GM23338 (cell line): ENCODE data around the gene HAL. TPM values are rescaled to one million over a fixed set of nuclear protein-coding genes. Genes with fewer than 3 reads are reported as not detected.

Experiments used
- ATAC-seq: fragments of 200-7000 bp; cut with Tn5 transposase; 3 replicates; pipeline ENCODE4 v1.9.1; 2020
- DNase-seq: peaks from one replicate; pipeline ENCODE4 v3.0.0-alpha.2; 2015; ENCODE audit warnings: low spot score
- H2AFZ ChIP-seq: fragments of 200-600 bp; sonication (generic); 2 replicates; pipeline ENCODE4 v1.8.0; 2016; ENCODE audit warnings: antibody characterized with exemption, mild to moderate bottlenecking, moderate library complexity
- H3F3A ChIP-seq: fragments of 200-600 bp; sonication (generic); replicated peaks from 2 replicates; pipeline ENCODE4 v1.8.0; 2017; ENCODE audit warnings: antibody characterized with exemption, mixed run types, low read depth
- H3K27ac ChIP-seq: fragments of 200-600 bp; sonication (generic); 2 replicates; pipeline ENCODE4 v1.6.1; 2016; ENCODE audit warnings: low read depth
- H3K27me3 ChIP-seq: fragments of 200-600 bp; sonication (generic); 2 replicates; pipeline ENCODE4 v1.8.0; 2016; ENCODE audit warnings: mild to moderate bottlenecking, mixed run types, moderate library complexity; ENCODE audit not compliant: insufficient read depth
- H3K36me3 ChIP-seq: fragments of 200-600 bp; sonication (generic); 2 replicates; pipeline ENCODE4 v1.8.0; 2016; ENCODE audit warnings: mild to moderate bottlenecking; ENCODE audit not compliant: insufficient read depth
- H3K4me1 ChIP-seq: fragments of 200-600 bp; sonication (generic); 2 replicates; pipeline ENCODE4 v1.8.0; 2016; ENCODE audit warnings: mild to moderate bottlenecking, moderate library complexity; ENCODE audit not compliant: insufficient read depth
- H3K4me2 ChIP-seq: fragments of 200-600 bp; sonication (generic); 2 replicates; pipeline ENCODE4 v1.7.1; 2017; ENCODE audit warnings: mixed run types
- H3K4me3 ChIP-seq: fragments of 200-600 bp; sonication (generic); 2 replicates; pipeline ENCODE4 v1.6.1; 2016; ENCODE audit warnings: mixed run types
- H3K79me2 ChIP-seq: fragments of 200-600 bp; sonication (generic); replicated peaks from 2 replicates; pipeline ENCODE4 v1.8.0; 2017; ENCODE audit warnings: mild to moderate bottlenecking; ENCODE audit not compliant: insufficient read depth
- H3K9me2 ChIP-seq: fragments of 200-600 bp; sonication (generic); 2 replicates; pipeline ENCODE4 v1.8.0; 2017; ENCODE audit not compliant: insufficient read depth
- H4K20me1 ChIP-seq: fragments of 200-600 bp; sonication (generic); replicated peaks from 2 replicates; pipeline ENCODE4 v1.8.0; 2017; ENCODE audit warnings: mild to moderate bottlenecking; ENCODE audit not compliant: insufficient read depth
- H3K27ac Mint-ChIP-seq: 2 replicates; pipeline ENCODE4 v1.8.0; 2020; ENCODE audit warnings: inconsistent platforms, mild to moderate bottlenecking, moderate library complexity, mixed read lengths
- H3K27me3 Mint-ChIP-seq: 3 replicates; pipeline ENCODE4 v1.8.0; 2022; ENCODE audit warnings: low read depth, mild to moderate bottlenecking, moderate library complexity, mixed read lengths, inconsistent platforms; ENCODE audit not compliant: insufficient read depth, poor library complexity
- H3K36me3 Mint-ChIP-seq: 3 replicates; pipeline ENCODE4 v1.8.0; 2021; ENCODE audit warnings: low read depth, mild to moderate bottlenecking, inconsistent platforms, moderate library complexity, mixed read lengths
- H3K4me1 Mint-ChIP-seq: 3 replicates; pipeline ENCODE4 v1.8.0; 2020; ENCODE audit warnings: mild to moderate bottlenecking, inconsistent platforms, mixed read lengths
- H3K4me3 Mint-ChIP-seq: 3 replicates; pipeline ENCODE4 v1.8.0; 2021; ENCODE audit warnings: moderate library complexity, mild to moderate bottlenecking, inconsistent platforms, mixed read lengths
- H3K9me3 Mint-ChIP-seq: 3 replicates; pipeline ENCODE4 v1.8.0; 2020; ENCODE audit warnings: moderate library complexity, mild to moderate bottlenecking, inconsistent platforms, mixed read lengths
- CREB1 ChIP-seq: fragments of 250-450 bp; sonication (Bioruptor Pico); IDR thresholded peaks from 2 replicates; pipeline ENCODE4 v1.5.0; 2020; ENCODE audit warnings: low read depth, mild to moderate bottlenecking, moderate library complexity
- ETS1 ChIP-seq: IDR thresholded peaks from 2 replicates; pipeline ENCODE4 v1.6.1; 2016; ENCODE audit warnings: antibody characterized with exemption
- EZH2 ChIP-seq: fragments of 200-600 bp; sonication (generic); IDR thresholded peaks from one replicate; pipeline ENCODE4 v1.8.0; 2017; ENCODE audit warnings: antibody characterized with exemption, mild to moderate bottlenecking, low read depth; ENCODE audit not compliant: unreplicated experiment
- EZH2phosphoT487 ChIP-seq: fragments of 200-600 bp; sonication (generic); IDR thresholded peaks from one replicate; pipeline ENCODE4 v1.8.1; 2018; ENCODE audit warnings: antibody characterized with exemption; ENCODE audit not compliant: unreplicated experiment
- JUNB ChIP-seq: IDR thresholded peaks from one replicate; pipeline ENCODE4 v1.6.1; 2016; ENCODE audit warnings: antibody characterized with exemption; ENCODE audit not compliant: unreplicated experiment
- NANOG ChIP-seq: IDR thresholded peaks from 2 replicates; pipeline ENCODE4 v1.6.1; 2016; ENCODE audit warnings: antibody characterized with exemption, borderline replicate concordance
- POLR2AphosphoS5 ChIP-seq: IDR thresholded peaks from 2 replicates; pipeline ENCODE4 v1.6.1; 2016; ENCODE audit warnings: antibody characterized with exemption, low read depth
- STAT1 ChIP-seq: IDR thresholded peaks from one replicate; pipeline ENCODE4 v1.6.1; 2016; ENCODE audit warnings: antibody characterized with exemption; ENCODE audit not compliant: unreplicated experiment
- ZNF114 ChIP-seq: fragments of 250-450 bp; sonication (Bioruptor Pico); IDR thresholded peaks from 2 replicates; pipeline ENCODE4 v1.5.0; 2020; ENCODE audit warnings: mild to moderate bottlenecking, moderate library complexity
- ZNF331 ChIP-seq: fragments of 250-450 bp; sonication (Bioruptor Pico); IDR thresholded peaks from 2 replicates; pipeline ENCODE4 v1.5.0; 2020; ENCODE audit warnings: low read depth, mild to moderate bottlenecking, moderate library complexity
- ZNF462 ChIP-seq: fragments of 250-450 bp; sonication (Bioruptor Pico); IDR thresholded peaks from 2 replicates; pipeline ENCODE4 v1.5.0; 2020; ENCODE audit warnings: mild to moderate bottlenecking, moderate library complexity
- polyA plus RNA-seq: library from polyadenylated mRNA; unstranded; fragments of >200 nt; fragmentation: Nextera tagmentation; extraction: Ambion mirVana; gene quantifications from 2 replicates; pipeline ENCODE4 v1.2.1, GENCODE V29; 2016
- total RNA-seq: library from RNA; depleted of rRNA; stranded (reverse); fragments of >200 nt; shearing (Covaris generic); gene quantifications from 2 replicates; pipeline ENCODE4 v1.2.3, GENCODE V29; 2014
- TF ChIP-seq, protein P1 (sequence below): IDR thresholded peaks from one replicate; pipeline ENCODE4 v1.6.1; 2018; ENCODE audit warnings: antibody characterized with exemption; ENCODE audit not compliant: unreplicated experiment
- TF ChIP-seq, protein P2 (sequence below), 2 experiments: fragments of 200-600 bp in 1 of 2; sonication (generic) in 1 of 2; conservative IDR thresholded peaks; 2 replicates each; pipeline versions ENCODE4 v1.5.1 to v1.6.1; 2016 to 2017; ENCODE audit warnings: antibody characterized with exemption in 2 of 2, low read depth in 2 of 2, mild to moderate bottlenecking in 2 of 2, moderate library complexity in 1 of 2

Gene HAL
- total and polyA plus RNA-seq, 2 experiments from 2014 or later, result 0.17 to 0.24 TPM

GRCh38 chr12:95993907-95994306 is 2.2 kb downstream of the HAL start:
- no peaks in the 10 kb centered on the region for H3K79me2 ChIP-seq
- no peak overlapping the region for H3K27ac Mint-ChIP-seq
- peaks cover 5% of the 10 kb centered on the region for H3K27me3 Mint-ChIP-seq
- H3K4me1 Mint-ChIP-seq, result peaks cover 22% of the 10 kb centered on the region
- no peaks in the 10 kb centered on the region for H4K20me1 ChIP-seq
- H3K27me3 ChIP-seq, result no peaks in the 10 kb centered on the region
- no peak for DNase-seq
- H3K4me2 ChIP-seq, result no peak overlapping the region
- H3K4me1 ChIP-seq, result peaks cover 10% of the 10 kb centered on the region
- H3F3A ChIP-seq, result no peaks in the 10 kb centered on the region
- H3K36me3 ChIP-seq, result no peaks in the 10 kb centered on the region
- H3K4me3 Mint-ChIP-seq, result no peak overlapping the region; the same call in 2 of the 3 replicates
- no peak overlapping the region for H3K4me3 ChIP-seq
- H3K27ac ChIP-seq, result no peak overlapping the region
- no peaks in the 10 kb centered on the region for H3K36me3 Mint-ChIP-seq
- no peak for TF ChIP-seq ZNF114 (CRISPR knock-in tag)
- no peak for TF ChIP-seq ETS1
- TF ChIP-seq EZH2, result no peak
- no peak for TF ChIP-seq EZH2phosphoT487
- no peak for TF ChIP-seq POLR2AphosphoS5
- no peak for TF ChIP-seq ZNF462 (CRISPR knock-in tag)
- TF ChIP-seq STAT1, result no peak
- no peak for TF ChIP-seq ZNF331 (CRISPR knock-in tag)
- TF ChIP-seq, protein P1, sequence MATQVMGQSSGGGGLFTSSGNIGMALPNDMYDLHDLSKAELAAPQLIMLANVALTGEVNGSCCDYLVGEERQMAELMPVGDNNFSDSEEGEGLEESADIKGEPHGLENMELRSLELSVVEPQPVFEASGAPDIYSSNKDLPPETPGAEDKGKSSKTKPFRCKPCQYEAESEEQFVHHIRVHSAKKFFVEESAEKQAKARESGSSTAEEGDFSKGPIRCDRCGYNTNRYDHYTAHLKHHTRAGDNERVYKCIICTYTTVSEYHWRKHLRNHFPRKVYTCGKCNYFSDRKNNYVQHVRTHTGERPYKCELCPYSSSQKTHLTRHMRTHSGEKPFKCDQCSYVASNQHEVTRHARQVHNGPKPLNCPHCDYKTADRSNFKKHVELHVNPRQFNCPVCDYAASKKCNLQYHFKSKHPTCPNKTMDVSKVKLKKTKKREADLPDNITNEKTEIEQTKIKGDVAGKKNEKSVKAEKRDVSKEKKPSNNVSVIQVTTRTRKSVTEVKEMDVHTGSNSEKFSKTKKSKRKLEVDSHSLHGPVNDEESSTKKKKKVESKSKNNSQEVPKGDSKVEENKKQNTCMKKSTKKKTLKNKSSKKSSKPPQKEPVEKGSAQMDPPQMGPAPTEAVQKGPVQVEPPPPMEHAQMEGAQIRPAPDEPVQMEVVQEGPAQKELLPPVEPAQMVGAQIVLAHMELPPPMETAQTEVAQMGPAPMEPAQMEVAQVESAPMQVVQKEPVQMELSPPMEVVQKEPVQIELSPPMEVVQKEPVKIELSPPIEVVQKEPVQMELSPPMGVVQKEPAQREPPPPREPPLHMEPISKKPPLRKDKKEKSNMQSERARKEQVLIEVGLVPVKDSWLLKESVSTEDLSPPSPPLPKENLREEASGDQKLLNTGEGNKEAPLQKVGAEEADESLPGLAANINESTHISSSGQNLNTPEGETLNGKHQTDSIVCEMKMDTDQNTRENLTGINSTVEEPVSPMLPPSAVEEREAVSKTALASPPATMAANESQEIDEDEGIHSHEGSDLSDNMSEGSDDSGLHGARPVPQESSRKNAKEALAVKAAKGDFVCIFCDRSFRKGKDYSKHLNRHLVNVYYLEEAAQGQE, result no peak
- no peak for TF ChIP-seq CREB1 (CRISPR knock-in tag)
- TF ChIP-seq, protein P2, sequence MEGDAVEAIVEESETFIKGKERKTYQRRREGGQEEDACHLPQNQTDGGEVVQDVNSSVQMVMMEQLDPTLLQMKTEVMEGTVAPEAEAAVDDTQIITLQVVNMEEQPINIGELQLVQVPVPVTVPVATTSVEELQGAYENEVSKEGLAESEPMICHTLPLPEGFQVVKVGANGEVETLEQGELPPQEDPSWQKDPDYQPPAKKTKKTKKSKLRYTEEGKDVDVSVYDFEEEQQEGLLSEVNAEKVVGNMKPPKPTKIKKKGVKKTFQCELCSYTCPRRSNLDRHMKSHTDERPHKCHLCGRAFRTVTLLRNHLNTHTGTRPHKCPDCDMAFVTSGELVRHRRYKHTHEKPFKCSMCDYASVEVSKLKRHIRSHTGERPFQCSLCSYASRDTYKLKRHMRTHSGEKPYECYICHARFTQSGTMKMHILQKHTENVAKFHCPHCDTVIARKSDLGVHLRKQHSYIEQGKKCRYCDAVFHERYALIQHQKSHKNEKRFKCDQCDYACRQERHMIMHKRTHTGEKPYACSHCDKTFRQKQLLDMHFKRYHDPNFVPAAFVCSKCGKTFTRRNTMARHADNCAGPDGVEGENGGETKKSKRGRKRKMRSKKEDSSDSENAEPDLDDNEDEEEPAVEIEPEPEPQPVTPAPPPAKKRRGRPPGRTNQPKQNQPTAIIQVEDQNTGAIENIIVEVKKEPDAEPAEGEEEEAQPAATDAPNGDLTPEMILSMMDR (conservative IDR thresholded peaks at IDR 0.05; ENCODE audit: low read depth in 2 of 2), result no peak
- TF ChIP-seq NANOG, result no peak
- no peak for TF ChIP-seq JUNB
- no peak overlapping the region for H2AFZ ChIP-seq
- no peak for ATAC-seq
- no peaks in the 10 kb centered on the region for H3K9me3 Mint-ChIP-seq
- H3K9me2 ChIP-seq, result no peaks in the 10 kb centered on the region
